ENCODE results near the gene TINCR. TPM values are rescaled to one million over a fixed set of nuclear protein-coding genes. Genes with fewer than 3 reads are reported as not detected.

TINCR gene
- total RNA-seq, 4 donors from 2014 or later: not detected

DNA sequence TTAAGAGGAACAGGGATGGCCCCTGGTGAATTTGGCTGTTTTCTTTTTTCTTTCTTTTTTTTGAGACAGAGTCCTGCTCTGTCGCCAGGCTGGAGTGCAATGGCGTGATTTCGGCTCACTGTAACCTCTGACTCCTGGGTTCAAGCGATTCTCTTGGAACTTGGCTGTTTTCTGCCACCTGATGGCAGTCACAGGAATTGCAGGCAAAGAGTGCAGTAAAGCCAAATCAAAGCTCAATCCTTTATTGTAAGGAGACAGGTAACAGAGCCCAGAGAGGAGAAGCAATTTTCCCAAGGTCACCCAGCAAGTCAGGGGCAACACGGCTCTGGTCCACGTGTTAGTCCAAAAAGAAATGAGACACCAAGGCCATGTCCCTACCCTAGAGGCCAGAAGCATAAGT, 6.2 kb downstream of the TINCR start:
- no peak for TF ChIP-seq POLR2A (IDR thresholded peaks at IDR 0.05)
- TF ChIP-seq, protein P1, sequence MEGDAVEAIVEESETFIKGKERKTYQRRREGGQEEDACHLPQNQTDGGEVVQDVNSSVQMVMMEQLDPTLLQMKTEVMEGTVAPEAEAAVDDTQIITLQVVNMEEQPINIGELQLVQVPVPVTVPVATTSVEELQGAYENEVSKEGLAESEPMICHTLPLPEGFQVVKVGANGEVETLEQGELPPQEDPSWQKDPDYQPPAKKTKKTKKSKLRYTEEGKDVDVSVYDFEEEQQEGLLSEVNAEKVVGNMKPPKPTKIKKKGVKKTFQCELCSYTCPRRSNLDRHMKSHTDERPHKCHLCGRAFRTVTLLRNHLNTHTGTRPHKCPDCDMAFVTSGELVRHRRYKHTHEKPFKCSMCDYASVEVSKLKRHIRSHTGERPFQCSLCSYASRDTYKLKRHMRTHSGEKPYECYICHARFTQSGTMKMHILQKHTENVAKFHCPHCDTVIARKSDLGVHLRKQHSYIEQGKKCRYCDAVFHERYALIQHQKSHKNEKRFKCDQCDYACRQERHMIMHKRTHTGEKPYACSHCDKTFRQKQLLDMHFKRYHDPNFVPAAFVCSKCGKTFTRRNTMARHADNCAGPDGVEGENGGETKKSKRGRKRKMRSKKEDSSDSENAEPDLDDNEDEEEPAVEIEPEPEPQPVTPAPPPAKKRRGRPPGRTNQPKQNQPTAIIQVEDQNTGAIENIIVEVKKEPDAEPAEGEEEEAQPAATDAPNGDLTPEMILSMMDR (IDR thresholded peaks at IDR 0.05): no peak
- H3K27ac ChIP-seq: no peak overlapping the region
- 74 to 78% methylated on average over 6 of the region's 6 CpGs for WGBS, 2 donors
- no peaks in the 10 kb centered on the region for H3K36me3 ChIP-seq
- H3K4me1 ChIP-seq: no peaks in the 10 kb centered on the region
- no peaks in the 10 kb centered on the region for H3K27me3 ChIP-seq
- H3K9me3 ChIP-seq: no peaks in the 10 kb centered on the region
- DNase-seq: no peak
- intact Hi-C loops (cut with DNase I): no loop called here
- no peak overlapping the region for H3K4me3 ChIP-seq (replicated peaks in 1 of 3)

DNA sequence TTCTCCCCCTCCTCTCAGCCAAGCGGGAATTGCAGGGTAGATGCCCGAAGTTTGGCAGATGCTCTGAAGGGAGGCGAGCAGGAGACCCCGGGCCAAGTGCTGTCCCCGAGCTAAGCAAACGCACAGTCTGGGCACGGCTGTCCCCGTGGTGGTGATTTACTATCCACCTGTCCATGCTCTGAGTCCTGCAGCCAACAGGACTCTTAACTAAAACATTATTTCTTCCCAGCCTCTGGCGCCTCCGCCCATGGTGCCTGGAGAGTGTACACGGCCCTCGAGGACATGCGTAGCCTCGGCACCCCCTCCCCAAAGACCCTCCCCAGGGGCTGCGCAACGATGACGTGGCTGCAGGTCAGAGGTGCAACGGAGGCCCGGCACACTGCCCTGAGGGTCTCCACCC, 7.6 kb downstream of the TINCR start:
- H3K4me1 ChIP-seq: no peaks in the 10 kb centered on the region
- H3K4me3 ChIP-seq (replicated peaks in 1 of 3): no peak overlapping the region
- no peak overlapping the region for H3K27ac ChIP-seq
- H3K9me3 ChIP-seq: no peaks in the 10 kb centered on the region
- H3K27me3 ChIP-seq: no peaks in the 10 kb centered on the region
- no peak for TF ChIP-seq POLR2A (IDR thresholded peaks at IDR 0.05)
- intact Hi-C loops (cut with DNase I): no loop called here
- DNase-seq: no peak
- no peaks in the 10 kb centered on the region for H3K36me3 ChIP-seq
- WGBS, 2 donors: 24 to 50% methylated on average over 13 to 15 of the region's 19 CpGs

DNA sequence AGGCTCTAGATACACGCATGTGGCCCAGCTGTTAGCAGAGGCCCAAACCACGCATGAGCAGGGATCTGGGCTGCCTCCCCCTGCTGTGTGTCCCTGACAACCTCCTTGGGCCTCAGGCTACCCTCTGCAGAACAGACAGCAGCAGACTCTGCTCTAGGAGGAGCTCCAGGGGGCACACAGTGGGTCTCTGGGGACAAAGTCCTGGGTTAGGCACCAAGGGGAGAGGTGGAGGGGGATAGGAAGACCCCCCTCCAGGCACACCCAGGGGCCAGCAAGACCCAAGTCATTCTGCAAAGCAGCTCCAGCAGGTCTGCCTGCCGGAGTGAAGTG, 8.0 kb downstream of the TINCR start:
- 33 to 62% methylated on average over 2 of the region's 3 CpGs for WGBS, 2 donors
- no peak overlapping the region for H3K4me3 ChIP-seq (replicated peaks in 1 of 3)
- no peaks in the 10 kb centered on the region for H3K36me3 ChIP-seq
- no peaks in the 10 kb centered on the region for H3K27me3 ChIP-seq
- no peaks in the 10 kb centered on the region for H3K9me3 ChIP-seq
- intact Hi-C loops (cut with DNase I): no loop called here
- no peak for DNase-seq
- TF ChIP-seq POLR2A (IDR thresholded peaks at IDR 0.05): no peak
- TF ChIP-seq, protein P1 (IDR thresholded peaks at IDR 0.05): no peak
- no peaks in the 10 kb centered on the region for H3K4me1 ChIP-seq
- H3K27ac ChIP-seq: no peak overlapping the region

DNA sequence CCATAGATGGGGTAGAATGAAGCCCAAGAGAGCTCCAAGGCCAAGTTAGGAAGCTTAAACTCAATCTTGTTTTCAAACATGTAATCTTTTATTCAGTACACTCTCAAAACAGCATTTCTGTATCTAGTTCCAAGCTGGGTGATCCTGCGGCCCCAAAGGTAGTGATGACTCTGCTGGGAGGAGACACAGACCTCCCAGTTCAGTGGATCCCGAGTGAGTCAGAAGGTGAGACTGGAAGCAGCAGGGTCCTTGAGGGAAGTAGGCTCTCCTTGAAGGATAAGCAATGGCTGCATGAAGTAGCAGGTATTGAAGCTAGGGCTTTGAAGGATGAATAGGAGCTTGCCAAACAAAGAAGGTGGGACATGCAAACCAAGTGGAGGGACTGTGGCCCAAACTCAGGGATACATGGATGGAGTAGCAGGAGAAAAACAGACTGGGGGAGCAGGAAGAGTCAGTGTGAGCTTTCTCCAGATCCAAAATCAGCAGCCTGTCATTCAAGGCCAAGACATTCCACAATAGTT, 9.6 kb downstream of the TINCR start:
- Histone ChIP-seq H3K4me3 (replicated peaks in 1 of 3) (no peak overlapping the region), H3K27me3 (no peaks in the 10 kb centered on the region), H3K36me3 (no peaks in the 10 kb centered on the region), H3K4me1 (no peaks in the 10 kb centered on the region), H3K9me3 (no peaks in the 10 kb centered on the region), H3K27ac (no peak overlapping the region)
- TF ChIP-seq, protein P1 (IDR thresholded peaks at IDR 0.05): no peak
- no peak for TF ChIP-seq POLR2A (IDR thresholded peaks at IDR 0.05)
- DNase-seq: no peak
- intact Hi-C loops (cut with DNase I): no loop called here
- 74 to 86% methylated on average over 2 of the region's 2 CpGs for WGBS, 2 donors

DNA sequence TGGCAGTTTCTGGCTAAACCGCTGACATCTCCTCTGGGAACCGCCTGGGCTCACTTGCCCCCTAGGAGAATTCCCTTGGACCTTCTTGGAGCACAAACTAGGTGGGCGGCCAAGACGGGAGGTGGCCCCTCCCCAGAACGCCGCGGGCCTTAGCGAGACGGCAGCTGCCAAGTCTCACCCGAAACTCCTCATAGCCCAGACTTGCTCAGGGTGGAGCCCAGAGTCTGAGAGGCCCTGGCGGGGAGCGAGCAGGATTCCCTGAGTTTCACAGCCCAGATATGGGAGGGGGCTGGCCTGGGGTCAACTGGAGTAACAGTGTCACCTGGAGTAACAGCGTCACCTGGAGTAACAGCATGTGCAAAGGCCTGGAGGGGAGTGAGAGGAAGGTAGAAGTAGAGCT, 10.1 kb downstream of the TINCR start:
- 60 to 65% methylated on average over 10 to 13 of the region's 13 CpGs for WGBS, 2 donors
- no peak for TF ChIP-seq POLR2A (IDR thresholded peaks at IDR 0.05)
- TF ChIP-seq, protein P1 (IDR thresholded peaks at IDR 0.05): no peak

DNA sequence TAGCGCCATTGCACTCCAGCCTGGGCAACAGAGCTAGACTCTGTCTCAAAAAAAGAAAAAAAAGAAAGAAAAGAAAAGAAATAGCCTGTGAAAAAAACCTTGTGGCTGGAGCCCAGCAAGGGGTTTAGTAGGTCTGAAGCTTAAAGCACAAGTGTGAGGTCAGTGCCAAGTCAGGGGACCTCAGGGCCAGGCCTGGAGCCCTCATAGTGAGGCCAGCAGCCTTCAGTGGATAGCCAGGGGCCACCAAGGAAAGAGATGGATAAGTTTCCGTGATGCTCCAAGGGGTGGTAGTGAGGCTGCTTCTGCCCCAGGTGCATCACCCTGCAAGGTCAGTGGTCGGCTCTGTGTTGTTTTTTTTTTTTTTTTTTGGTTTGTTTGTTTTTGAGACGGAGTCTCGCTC, 12.9 kb downstream of the TINCR start:
- TF ChIP-seq, protein P1 (IDR thresholded peaks at IDR 0.05): no peak
- TF ChIP-seq POLR2A (IDR thresholded peaks at IDR 0.05): no peak
- Histone ChIP-seq H3K4me1 (no peaks in the 10 kb centered on the region), H3K27me3 (no peaks in the 10 kb centered on the region), H3K9me3 (no peaks in the 10 kb centered on the region), H3K27ac (no peak overlapping the region), H3K4me3 (replicated peaks in 1 of 3) (no peak overlapping the region), H3K36me3 (no peaks in the 10 kb centered on the region)
- WGBS, 2 donors: 77% methylated on average over 5 of the region's 5 CpGs
- intact Hi-C loops (cut with DNase I): no loop called here
- DNase-seq: no peak

More for the DNA sequence above, 10.1 kb downstream of the TINCR start:
- Histone ChIP-seq H3K27me3 (no peaks in the 10 kb centered on the region), H3K4me3 (replicated peaks in 1 of 3) (no peak overlapping the region), H3K4me1 (no peaks in the 10 kb centered on the region), H3K9me3 (no peaks in the 10 kb centered on the region), H3K27ac (no peak overlapping the region), H3K36me3 (no peaks in the 10 kb centered on the region)
- intact Hi-C loops (cut with DNase I): no loop called here
- no peak for DNase-seq

Measured in thyroid gland (tissue), 4 donors.